ENCODE measurements around the gene SNRNP25.

- TF ChIP-seq CHD2 (IDR thresholded peaks at IDR 0.05; ENCODE audit: low read length) (no peak), POLR2A (IDR thresholded peaks at IDR 0.05; ENCODE audit: control extremely low read depth in 1 of 2, low read depth in 2 of 2, low read length in 2 of 2) (no peak), KDM4A (IDR thresholded peaks at IDR 0.05; ENCODE audit: low read depth, low read length, severe bottlenecking) (no peak), ZNF274 (IDR thresholded peaks at IDR 0.05; ENCODE audit: borderline replicate concordance, extremely low read depth, low read length) (no peak), JUND (IDR thresholded peaks at IDR 0.05; ENCODE audit: low read length) (no peak)
- TF ChIP-seq, protein P1, sequence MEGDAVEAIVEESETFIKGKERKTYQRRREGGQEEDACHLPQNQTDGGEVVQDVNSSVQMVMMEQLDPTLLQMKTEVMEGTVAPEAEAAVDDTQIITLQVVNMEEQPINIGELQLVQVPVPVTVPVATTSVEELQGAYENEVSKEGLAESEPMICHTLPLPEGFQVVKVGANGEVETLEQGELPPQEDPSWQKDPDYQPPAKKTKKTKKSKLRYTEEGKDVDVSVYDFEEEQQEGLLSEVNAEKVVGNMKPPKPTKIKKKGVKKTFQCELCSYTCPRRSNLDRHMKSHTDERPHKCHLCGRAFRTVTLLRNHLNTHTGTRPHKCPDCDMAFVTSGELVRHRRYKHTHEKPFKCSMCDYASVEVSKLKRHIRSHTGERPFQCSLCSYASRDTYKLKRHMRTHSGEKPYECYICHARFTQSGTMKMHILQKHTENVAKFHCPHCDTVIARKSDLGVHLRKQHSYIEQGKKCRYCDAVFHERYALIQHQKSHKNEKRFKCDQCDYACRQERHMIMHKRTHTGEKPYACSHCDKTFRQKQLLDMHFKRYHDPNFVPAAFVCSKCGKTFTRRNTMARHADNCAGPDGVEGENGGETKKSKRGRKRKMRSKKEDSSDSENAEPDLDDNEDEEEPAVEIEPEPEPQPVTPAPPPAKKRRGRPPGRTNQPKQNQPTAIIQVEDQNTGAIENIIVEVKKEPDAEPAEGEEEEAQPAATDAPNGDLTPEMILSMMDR (IDR thresholded peaks at IDR 0.05; ENCODE audit: control extremely low read depth in 1 of 3, insufficient read depth in 1 of 3, low read depth in 1 of 3, low read length in 3 of 3) = no peak
Observed at GRCh38 chr16:66309-67182, 12.9 kb downstream of the SNRNP25 start.
